Measurements from ENCODE around the gene SECTM1. TPM values are rescaled to one million over a fixed set of nuclear protein-coding genes. Genes with fewer than 3 reads are reported as not detected.
"Not testable (repeated sequence)": the region's sequence is repeated elsewhere in the genome, so short reads cannot be mapped to it uniquely, and the experiment has no call there.

The SECTM1 gene
- total RNA-seq, 1 donor from 2014 or later: 5.5 TPM

GRCh38 chr17:82371333-82372248 is 38.0 kb upstream of the SECTM1 start, which contains the start of gene UTS2R:
Gene UTS2R (plus strand): TSS chr17:82371765. CDS start chr17:82374325, 2,560 bp downstream.
- intact Hi-C loops (cut with micrococcal nuclease): no loop called here
- DNase-seq: no peak
- peak; percentile 51 for ATAC-seq

DNA sequence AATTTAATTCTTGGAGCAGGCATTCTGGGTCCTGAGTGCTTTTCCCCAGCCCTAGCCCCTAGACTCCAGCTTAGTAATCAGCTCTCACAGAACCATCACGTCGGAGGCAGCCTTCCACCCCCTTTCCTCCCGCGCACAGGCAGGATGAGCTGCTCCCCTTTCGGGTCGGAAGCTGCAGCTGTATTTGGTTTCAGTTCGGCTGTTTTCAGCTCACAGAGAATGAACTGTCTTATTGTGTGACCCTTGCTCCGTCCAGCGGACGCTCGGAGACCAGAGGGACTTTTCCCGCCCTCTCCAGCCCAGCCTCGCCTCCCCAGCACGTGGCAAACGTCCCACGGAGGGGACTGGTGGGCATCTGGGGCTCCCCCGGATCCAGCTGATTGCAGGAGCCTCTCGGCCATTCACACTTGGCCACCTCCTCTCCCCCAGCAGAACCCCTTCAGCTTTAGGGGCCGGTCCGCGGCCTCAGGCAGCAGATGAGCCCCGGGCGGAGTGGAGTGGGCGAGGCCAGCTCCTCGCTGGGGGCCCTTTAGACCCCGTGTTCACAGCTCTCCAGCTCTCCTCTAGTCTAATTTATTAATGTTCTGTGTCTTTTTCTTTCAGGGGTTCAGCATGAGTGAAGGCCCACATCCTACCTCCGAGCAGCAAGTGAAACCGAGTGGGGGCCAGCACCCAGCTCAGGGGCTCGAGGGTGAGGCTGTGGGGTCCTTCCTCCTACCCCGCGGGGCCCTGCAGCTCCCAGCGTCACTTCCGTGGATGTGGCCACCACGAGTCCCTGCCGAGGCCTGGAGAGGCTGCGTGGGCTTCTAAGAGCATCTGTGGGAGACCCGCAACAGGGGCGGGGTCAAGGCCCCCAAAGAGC is 37.1 kb upstream of the SECTM1 start:
- no peak for DNase-seq
- intact Hi-C loops (cut with micrococcal nuclease): no loop called here

GRCh38 chr17:82369211-82369610 is 35.6 kb upstream of the SECTM1 start:
- DNase-seq: no peak
- ATAC-seq: no peak
- intact Hi-C loops (cut with micrococcal nuclease): no loop called here

More for the DNA sequence above, 37.1 kb upstream of the SECTM1 start:
- ATAC-seq: peak; percentile 31

GRCh38 chr17:82367724-82368524 is 34.4 kb upstream of the SECTM1 start:
- intact Hi-C loops (cut with micrococcal nuclease): no loop called here
- ATAC-seq (no peak), DNase-seq (no peak)

DNA sequence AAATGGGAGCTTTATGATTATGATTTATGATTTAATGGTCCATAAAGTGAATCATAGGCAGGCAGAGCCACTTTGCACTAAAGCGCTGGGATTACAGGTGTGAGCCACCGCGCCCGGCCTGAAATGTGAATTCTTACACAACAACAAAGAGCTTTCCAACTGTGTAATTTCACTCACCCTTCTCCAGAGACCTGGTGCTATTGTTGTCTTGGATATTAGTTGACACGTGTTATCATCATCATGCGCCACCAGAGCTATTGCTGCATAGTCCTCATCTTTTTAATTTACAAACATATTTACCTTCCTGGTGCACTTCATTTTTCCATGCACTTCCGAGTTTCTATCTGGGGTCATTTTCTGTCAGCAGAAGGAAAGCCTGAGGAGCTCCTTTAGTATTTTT is 33.2 kb upstream of the SECTM1 start:
- intact Hi-C loops (cut with micrococcal nuclease): no loop called here

DNA sequence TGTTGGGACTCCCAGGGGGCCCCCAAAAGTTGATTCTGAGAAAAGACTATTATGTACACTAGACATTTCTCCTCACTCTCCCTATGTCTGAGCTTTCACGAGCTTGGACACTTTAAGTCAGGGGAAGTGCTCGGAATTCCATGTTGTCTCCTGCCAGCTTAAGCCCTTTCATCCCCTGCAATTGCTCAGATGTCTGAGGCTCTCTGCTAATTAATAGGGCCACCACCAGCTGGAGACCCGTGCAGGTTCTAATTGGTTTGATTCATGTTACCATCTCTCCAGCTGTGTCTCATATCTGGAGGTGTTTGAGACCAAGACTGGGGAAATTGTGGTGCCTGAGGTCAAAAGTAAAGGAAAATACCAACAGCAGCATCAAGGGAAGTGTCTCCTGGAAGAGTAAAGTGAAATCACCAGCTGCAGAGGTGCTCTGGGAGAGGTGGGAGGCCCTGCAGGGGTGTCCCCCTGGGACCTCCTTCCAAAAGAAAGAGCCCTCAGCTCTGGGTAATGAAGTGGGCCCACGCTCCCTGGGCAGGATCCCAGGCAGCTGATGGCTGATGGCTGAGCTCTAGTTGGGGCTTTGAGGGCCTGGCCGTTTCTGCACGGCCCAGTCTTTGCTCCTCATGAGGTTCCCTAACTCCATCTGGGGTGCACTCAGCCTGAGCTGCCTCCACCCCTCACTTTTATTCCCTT is 32.2 kb upstream of the SECTM1 start:
- no peak for ATAC-seq
- intact Hi-C loops (cut with micrococcal nuclease): no loop called here
- no peak for DNase-seq

More for the DNA sequence above, 33.2 kb upstream of the SECTM1 start:
- DNase-seq (no peak), ATAC-seq (no peak)

GRCh38 chr17:82361885-82362633 is 28.5 kb upstream of the SECTM1 start:
- DNase-seq: no peak
- intact Hi-C loops (cut with micrococcal nuclease): no loop called here
- no peak for ATAC-seq

- intact Hi-C loops (cut with micrococcal nuclease): loop anchor here (10.0 kb wide), 1 partner anchor 45 kb away; no protein-coding TSS in a partner anchor
- ATAC-seq, DNase-seq: not testable (repeated sequence)
Measured at GRCh38 chr17:82359451-82360074, 26.0 kb upstream of the SECTM1 start.

DNA sequence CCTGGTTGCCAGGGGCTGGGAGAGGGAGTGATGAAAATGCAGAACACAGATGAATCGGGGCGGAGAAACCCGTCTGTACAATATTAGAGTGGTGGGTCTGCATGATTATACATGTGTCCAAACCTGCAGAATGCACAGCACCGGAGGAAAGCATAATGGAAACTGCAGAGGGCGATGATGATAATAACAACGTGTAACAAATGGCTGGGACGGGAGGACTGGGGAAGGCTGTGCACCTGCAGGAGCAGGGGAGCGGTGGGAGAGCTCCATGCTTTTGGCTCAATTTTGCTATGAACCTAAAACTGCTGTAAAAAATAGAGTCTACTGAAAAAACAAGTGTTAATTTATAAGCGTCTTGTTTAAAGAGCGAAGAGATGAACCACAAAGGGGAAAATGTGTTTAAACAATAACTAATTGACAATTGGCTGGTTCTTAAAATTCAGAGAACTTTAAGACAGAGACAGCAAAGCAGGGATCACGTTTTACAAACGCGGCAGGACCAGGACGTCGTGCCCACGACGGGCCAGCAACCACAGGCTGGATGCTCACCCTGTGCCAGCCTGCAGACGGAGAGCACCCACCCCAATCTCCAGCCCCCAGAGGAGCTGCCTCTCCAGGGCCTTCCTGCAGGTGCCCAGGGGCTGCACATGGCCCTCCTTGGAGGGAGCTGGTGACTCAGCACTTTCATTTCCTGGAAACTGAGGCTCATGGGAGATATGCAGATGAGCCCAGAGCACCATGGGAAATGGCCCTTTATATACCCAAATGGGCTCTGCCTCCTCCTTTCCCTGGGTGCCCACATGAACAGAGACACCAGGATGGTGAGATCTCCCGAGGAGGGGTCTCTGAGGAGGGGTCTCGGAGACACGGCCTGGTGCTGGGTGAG is 25.1 kb upstream of the SECTM1 start, which contains the start of gene TEX19:
TEX19 (plus strand) TSS at position 783 of the 886 bp plus-strand sequence. CDS start 2,904 bp downstream, outside the sequence.
- no peak for DNase-seq
- intact Hi-C loops (cut with micrococcal nuclease): loop anchor here (10.0 kb wide), 1 partner anchor 46 kb away; no protein-coding TSS in a partner anchor
- no peak for ATAC-seq

- DNase-seq (no peak), ATAC-seq (no peak)
- intact Hi-C loops (cut with micrococcal nuclease): loop anchor here (10.0 kb wide), 1 partner anchor 47 kb away; no protein-coding TSS in a partner anchor
Measured at GRCh38 chr17:82357394-82357793, 23.8 kb upstream of the SECTM1 start.

DNA sequence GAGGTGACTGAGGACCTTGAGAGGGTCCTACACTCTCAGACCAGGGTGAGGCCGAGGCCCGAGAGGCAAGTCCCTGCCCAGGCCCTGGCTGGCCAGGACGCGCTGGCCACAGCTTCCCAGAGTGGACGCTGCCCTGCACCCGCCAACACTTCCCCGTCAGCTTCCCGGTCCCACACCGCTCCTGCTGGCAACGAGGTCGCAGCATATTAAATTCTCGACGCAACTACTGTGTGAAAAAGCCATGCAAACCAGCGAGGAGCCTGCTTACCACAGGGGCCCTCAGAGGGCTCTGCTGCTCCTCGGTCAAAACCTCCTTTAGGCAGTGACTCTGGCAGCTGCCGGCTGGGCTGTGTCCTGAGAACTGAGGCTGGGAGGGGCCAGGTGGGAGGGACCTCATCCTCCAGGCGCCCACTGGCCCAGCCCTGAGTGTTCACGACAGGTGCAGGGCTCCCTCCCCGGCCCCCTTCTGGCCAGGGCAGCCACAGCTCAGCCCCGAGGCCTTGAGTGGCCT is 23.3 kb upstream of the SECTM1 start:
- intact Hi-C loops (cut with micrococcal nuclease): loop anchor here (10.0 kb wide), 1 partner anchor 48 kb away; no protein-coding TSS in a partner anchor

DNA sequence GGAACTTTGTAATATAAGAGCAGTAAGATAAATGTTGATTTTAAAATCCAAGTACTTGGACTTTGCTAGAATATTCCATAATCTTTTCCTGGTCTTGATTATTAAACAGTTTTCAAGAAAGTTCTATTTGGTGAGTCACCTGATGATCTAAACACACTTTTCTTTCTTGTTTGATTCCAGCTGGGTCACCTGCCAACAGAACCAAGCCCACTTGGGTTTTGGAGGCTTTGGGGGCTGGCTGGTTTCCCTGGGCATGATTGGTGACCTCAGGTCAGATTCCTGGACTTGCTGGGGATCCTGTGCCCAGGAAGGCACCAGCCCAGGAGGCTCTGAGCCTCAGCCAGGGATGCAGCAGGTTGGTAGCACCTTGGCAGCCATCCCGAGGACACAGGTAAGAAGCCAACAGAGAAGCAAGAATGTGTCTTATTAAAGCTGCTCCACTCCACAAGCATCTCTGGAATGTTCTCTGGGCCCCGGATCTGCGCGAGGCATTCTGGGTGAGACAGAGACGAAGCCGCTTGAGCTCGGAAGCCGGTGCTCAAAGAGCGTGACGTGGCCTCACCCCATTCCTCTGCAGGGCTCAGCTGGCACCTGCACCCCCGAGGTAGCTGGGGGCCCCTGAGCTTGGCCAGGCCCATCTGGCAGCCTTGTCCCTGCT is 22.3 kb upstream of the SECTM1 start:
- ATAC-seq: no peak
- DNase-seq: no peak
- intact Hi-C loops (cut with micrococcal nuclease): loop anchor here (10.0 kb wide), 1 partner anchor 49 kb away; no protein-coding TSS in a partner anchor

More for the DNA sequence above, 23.3 kb upstream of the SECTM1 start:
- no peak for DNase-seq
- no peak for ATAC-seq

- DNase-seq (no peak), ATAC-seq (no peak)
- intact Hi-C loops (cut with micrococcal nuclease): loop anchor here (10.0 kb wide), 1 partner anchor 50 kb away; no protein-coding TSS in a partner anchor
Measured at GRCh38 chr17:82354804-82355308, 21.3 kb upstream of the SECTM1 start.

DNA sequence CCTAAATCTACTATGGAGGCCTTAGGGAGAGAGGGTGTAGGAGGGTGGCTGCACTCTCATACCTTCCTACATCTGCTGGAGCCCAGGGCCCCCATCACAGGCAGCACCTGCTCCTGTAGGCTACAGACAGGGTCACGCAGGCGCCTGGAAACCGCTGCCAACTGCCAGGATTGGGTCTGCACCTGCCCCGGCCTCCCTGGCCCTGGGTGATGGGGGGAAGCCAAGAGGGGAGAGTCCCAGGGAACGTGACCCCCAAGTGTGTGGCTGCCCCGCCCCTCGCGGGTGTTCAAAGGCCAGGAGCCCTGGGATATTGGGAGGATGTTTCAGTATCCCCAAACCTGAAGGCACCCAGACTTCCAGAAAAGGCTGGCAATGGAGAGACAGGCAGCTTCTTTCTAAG is 19.9 kb upstream of the SECTM1 start:
- ATAC-seq (no peak), DNase-seq (no peak)
- intact Hi-C loops (cut with micrococcal nuclease): loop anchor here (10.0 kb wide), 1 partner anchor 51 kb away; no protein-coding TSS in a partner anchor

Data from left ventricle myocardium superior (tissue), 1 donor.